ENCODE measurements around the gene IRS1. TPM values are rescaled to one million over a fixed set of nuclear protein-coding genes. Genes with fewer than 3 reads are reported as not detected.

Gene IRS1
- total RNA-seq, 1 experiment from 2014 or later = 34.4 TPM

GRCh38 chr2:226683196-226683595, 116.4 kb downstream of the IRS1 start:
- intact Hi-C loops (cut with micrococcal nuclease; ENCODE audit: unreplicated experiment) = no loop called here
- H3K36me3 Mint-ChIP-seq (ENCODE audit: insufficient read depth, unreplicated experiment) = no peaks in the 10 kb centered on the region
- H3K27ac Mint-ChIP-seq (ENCODE audit: unreplicated experiment) = no peak overlapping the region
- H3K4me1 Mint-ChIP-seq (ENCODE audit: low read depth, unreplicated experiment) = no peaks in the 10 kb centered on the region
- H3K9me3 Mint-ChIP-seq (ENCODE audit: low read depth, unreplicated experiment) = no peaks in the 10 kb centered on the region
- no TSS peak for BruUV-seq (replicated peaks)
- CTCF ChIA-PET = no interaction called here
- no peak for DNase-seq
- H3K4me3 Mint-ChIP-seq (ENCODE audit: low read depth, unreplicated experiment) = no peak overlapping the region
- TF ChIP-seq CTCF (IDR thresholded peaks at IDR 0.05; ENCODE audit: unreplicated experiment) = no peak
- no peaks in the 10 kb centered on the region for H3K27me3 Mint-ChIP-seq (ENCODE audit: unreplicated experiment)

Other genes with a start within 250 kb of the IRS1 start
- gene RHBDD1, start 36.2 kb upstream of the IRS1 start, total RNA-seq (2022) = 28.7 and 32.8 TPM in 2 replicates